Keratinocyte (primary cell): ENCODE results near the gene DCAF8. TPM values are rescaled to one million over a fixed set of nuclear protein-coding genes. Genes with fewer than 3 reads are reported as not detected.

ENCODE experiments used
- DNase-seq: peaks from one replicate; pipeline ENCODE4 v3.0.0-alpha.2; 2011; ENCODE audit warnings: low read depth, missing footprints, low spot score
- FAIRE-seq: peaks from 2 replicates; lab custom pipeline; 2011; peaks lifted over from hg19 to GRCh38; lab: Jason Lieb, UNC
- H2AFZ ChIP-seq: 2 replicates; pipeline ENCODE4 v1.6.0; 2012; ENCODE audit warnings: low read length, control low read depth, inconsistent platforms; ENCODE audit not compliant: control insufficient read depth
- H3K27ac ChIP-seq: 2 replicates; pipeline ENCODE4 v1.5.1; 2011; ENCODE audit warnings: low read length; ENCODE audit not compliant: control insufficient read depth, insufficient read depth
- H3K27me3 ChIP-seq: 3 replicates; pipeline ENCODE4 v1.6.0; 2011; ENCODE audit warnings: low read length; ENCODE audit not compliant: control insufficient read depth, insufficient read depth; ENCODE audit errors: extremely low read depth
- H3K36me3 ChIP-seq, 2 experiments: 2 replicates in 1 of 2; 3 replicates in 1 of 2; pipeline ENCODE4 v1.5.1; 2011; ENCODE audit warnings: low read length in 2 of 2, mild to moderate bottlenecking in 1 of 2; ENCODE audit not compliant: control insufficient read depth in 2 of 2, insufficient read depth in 2 of 2; ENCODE audit errors: extremely low read depth in 1 of 2
- H3K4me1 ChIP-seq: 3 replicates; pipeline ENCODE4 v1.5.1; 2011; ENCODE audit warnings: low read length; ENCODE audit not compliant: control insufficient read depth, insufficient read depth; ENCODE audit errors: extremely low read depth
- H3K4me2 ChIP-seq: 3 replicates; pipeline ENCODE4 v1.6.0; 2011; ENCODE audit warnings: low read depth, low read length; ENCODE audit not compliant: control insufficient read depth, insufficient read depth; ENCODE audit errors: extremely low read depth
- H3K4me3 ChIP-seq, 3 experiments: fragments of 200-600 bp in 1 of 3; sonication (generic) in 1 of 3; 2 replicates in 2 of 3; 3 replicates in 1 of 3; pipeline ENCODE4 v1.5.1; 2011 to 2016; ENCODE audit warnings: low read length in 3 of 3, mild to moderate bottlenecking in 3 of 3, control low read depth in 2 of 3, inconsistent platforms in 1 of 3, low read depth in 1 of 3, mixed read lengths in 1 of 3, mixed run types in 1 of 3, moderate library complexity in 1 of 3; ENCODE audit not compliant: control insufficient read depth in 2 of 3, insufficient read depth in 2 of 3; ENCODE audit errors: extremely low read depth in 1 of 3
- H3K79me2 ChIP-seq: 2 replicates; pipeline ENCODE4 v1.6.0; 2012; ENCODE audit warnings: low read length; ENCODE audit not compliant: control insufficient read depth, insufficient read depth
- H3K9ac ChIP-seq: 3 replicates; pipeline ENCODE4 v1.6.0; 2011; ENCODE audit warnings: low read length; ENCODE audit not compliant: control insufficient read depth, insufficient read depth; ENCODE audit errors: extremely low read depth
- H3K9me1 ChIP-seq: 3 replicates; pipeline ENCODE4 v1.6.0; 2011; ENCODE audit warnings: low read length; ENCODE audit not compliant: control insufficient read depth, insufficient read depth; ENCODE audit errors: extremely low read depth
- H3K9me3 ChIP-seq: 2 replicates; pipeline ENCODE4 v1.5.1; 2012; ENCODE audit warnings: low read depth, low read length; ENCODE audit not compliant: control insufficient read depth
- H4K20me1 ChIP-seq: 3 replicates; pipeline ENCODE4 v1.6.0; 2011; ENCODE audit warnings: low read length; ENCODE audit not compliant: control insufficient read depth, insufficient read depth; ENCODE audit errors: extremely low read depth
- CTCF ChIP-seq, 3 experiments: IDR thresholded peaks in 1 of 3; conservative IDR thresholded peaks in 1 of 3; optimal IDR thresholded peaks in 1 of 3; 2 replicates in 2 of 3; 3 replicates in 1 of 3; pipeline versions ENCODE3 to v1.5.1; 2011; ENCODE audit warnings: low read length in 3 of 3, mild to moderate bottlenecking in 3 of 3, moderate library complexity in 2 of 3, control low read depth in 1 of 3, inconsistent platforms in 1 of 3; ENCODE audit not compliant: insufficient read depth in 2 of 3; ENCODE audit errors: extremely low read depth in 1 of 3
- EZH2 ChIP-seq: IDR thresholded peaks from one replicate; pipeline ENCODE4 v1.6.1; 2012; ENCODE audit warnings: inconsistent platforms, mild to moderate bottlenecking, low read length, moderate library complexity
- dilution Hi-C: fragments of 300-500 bp; cut with MboI; formaldehyde crosslinking; loops from one replicate; pipeline ENCODE4 v1.7.0; 2020; ENCODE audit warnings: low sequenced_read_pairs; ENCODE audit not compliant: extremely low pct_ligation_motif_present
- polyA plus RNA-seq, 5 experiments: library from polyadenylated mRNA; depleted of rRNA in 3 of 5; stranded (reverse) in 3 of 5; stranded (forward) in 1 of 5; unstranded in 1 of 5; fragments of >200 nt; gene quantifications; 1 replicate in 1 of 5; 2 replicates in 3 of 5; 3 replicates in 1 of 5; pipeline versions ENCODE4 v1.2.1 to v1.2.3, GENCODE V29; 2011 to 2012; ENCODE audit warnings: missing spikeins in 2 of 5, low read depth in 1 of 5, low replicate concordance in 1 of 5

The DCAF8 gene
- polyA plus RNA-seq, 1 donor (not counting 4 experiments of a cell fraction or from before 2014, with no cell fraction given), result 81.2 TPM

DNA sequence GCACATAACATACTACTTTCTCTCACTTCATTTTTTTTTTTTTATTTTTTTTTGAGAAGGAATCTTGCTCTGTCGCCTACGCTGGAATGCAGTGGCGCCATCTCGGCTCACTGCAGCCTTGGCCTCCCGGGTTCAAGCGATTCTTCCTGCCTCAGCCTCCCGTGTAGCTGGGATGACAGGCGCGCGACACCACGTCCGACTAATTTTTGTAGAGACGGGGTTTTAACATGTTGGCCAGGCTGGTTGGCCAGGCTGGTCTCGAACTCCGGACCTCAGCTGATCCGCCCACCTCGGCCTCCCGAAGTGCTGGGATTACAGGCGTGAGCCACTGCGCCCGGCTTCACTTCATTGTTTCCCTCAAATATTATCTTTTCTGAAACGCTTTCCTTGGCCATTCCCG lies 23.2 kb upstream of the DCAF8 start:
- no peak overlapping the region for H3K27ac ChIP-seq
- no peak for FAIRE-seq
- TF ChIP-seq CTCF (optimal IDR thresholded peaks at IDR 0.05 in 1 of 3, IDR thresholded peaks at IDR 0.05 in 1 of 3, conservative IDR thresholded peaks at IDR 0.05 in 1 of 3; ENCODE audit: extremely low read depth in 1 of 3, insufficient read depth in 2 of 3, low read length in 3 of 3) (no peak), EZH2 (no peak)
- no peak for DNase-seq
- H3K36me3 ChIP-seq, result peaks cover 20 to 28% of the 10 kb centered on the region in 2 experiments
- peak overlapping the region in 1 of 3 experiments; percentile 95 for H3K4me3 ChIP-seq
- H3K9ac ChIP-seq, result peak overlapping the region; percentile 94
- H2AFZ ChIP-seq, result no peak overlapping the region
- dilution Hi-C loops, result no loop called here
- peaks cover 17% of the 10 kb centered on the region for H3K79me2 ChIP-seq
- H3K27me3 ChIP-seq, result no peaks in the 10 kb centered on the region
- no peaks in the 10 kb centered on the region for H3K4me1 ChIP-seq
- no peaks in the 10 kb centered on the region for H3K9me3 ChIP-seq
- no peaks in the 10 kb centered on the region for H3K9me1 ChIP-seq
- peak overlapping the region; percentile 63 for H3K4me2 ChIP-seq
- no peaks in the 10 kb centered on the region for H4K20me1 ChIP-seq

- no peak for DNase-seq
- dilution Hi-C loops, result no loop called here
- Histone ChIP-seq H3K4me2 (peak within 1 kb of the TSS; percentile 80), H2AFZ (peak within 1 kb of the TSS; percentile 92), H3K9me3 (no peaks in the 10 kb centered on the region), H3K9ac (peak within 1 kb of the TSS; percentile 94), H3K27ac (peak within 1 kb of the TSS; percentile 86), H3K4me3 (peak within 1 kb of the TSS; percentile 86 to 95 (median 94)), H3K27me3 (no peaks in the 10 kb centered on the region), H4K20me1 (no peaks in the 10 kb centered on the region), H3K79me2 (peaks cover 17% of the 10 kb centered on the region), H3K9me1 (no peaks in the 10 kb centered on the region), H3K4me1 (no peaks in the 10 kb centered on the region), H3K36me3 (peaks cover 18 to 28% of the 10 kb centered on the region in 2 experiments)
- TF ChIP-seq EZH2 (no peak), CTCF (optimal IDR thresholded peaks at IDR 0.05 in 1 of 3, IDR thresholded peaks at IDR 0.05 in 1 of 3, conservative IDR thresholded peaks at IDR 0.05 in 1 of 3; ENCODE audit: extremely low read depth in 1 of 3, insufficient read depth in 2 of 3, low read length in 3 of 3) (no peak)
- FAIRE-seq, result peak; percentile 13
These were observed 22.5 kb upstream of the DCAF8 start, which contains the start of gene PEX19 for GRCh38 chr1:160284782-160285344. PEX19 (minus strand) TSS chr1:160285133; CDS start chr1:160285124, 9 bp downstream.
